GM12878 (cell line): ENCODE results near the gene PRR16. TPM values are rescaled to one million over a fixed set of nuclear protein-coding genes. Genes with fewer than 3 reads are reported as not detected.

Experiments
- ATAC-seq: fragments of 200-7000 bp; cut with Tn5 transposase; 3 replicates; pipeline ENCODE4 v1.9.1; 2020; ENCODE audit warnings: mild to moderate bottlenecking, moderate library complexity
- BruUV-seq: library from RNA; stranded (reverse); fragments of 400-500 nt; replicated peaks from 2 replicates; lab custom pipeline; 2021; lab: Mats Ljungman, UMichigan
- CTCF ChIA-PET: fragments of 300-600 bp; sonication (Branson Sonifier 250); formaldehyde crosslinking; extraction: SDS; loops from one replicate; lab custom pipeline; 2021; ENCODE audit warnings: inconsistent platforms; lab: Yijun Ruan, JAX
- POLR2A ChIA-PET: fragments of 350-600 bp; formaldehyde crosslinking; extraction: SDS; loops from one replicate; lab custom pipeline; 2021; ENCODE audit warnings: inconsistent platforms; lab: Charles Lee
- RAD21 ChIA-PET: fragments of 300-600 bp; sonication (Branson Sonifier 250); formaldehyde crosslinking; loops from one replicate; lab custom pipeline; 2023; ENCODE audit warnings: antibody characterized with exemption; ENCODE audit not compliant: unreplicated experiment; lab: Charles Lee
- SMC1A ChIA-PET: fragments of 300-600 bp; sonication (Branson Sonifier 250); formaldehyde crosslinking; loops from one replicate; lab custom pipeline; 2023; ENCODE audit not compliant: unreplicated experiment, uncharacterized antibody; lab: Charles Lee
- DNase-seq: peaks from one replicate; pipeline ENCODE4 v3.0.0-alpha.2; 2011; ENCODE audit warnings: low read depth, low spot score
- FAIRE-seq: peaks from 3 replicates; lab custom pipeline; 2011; peaks lifted over from hg19 to GRCh38; lab: Jason Lieb, UNC
- H2AFZ ChIP-seq: 2 replicates; pipeline ENCODE4 v1.6.0; 2011; ENCODE audit warnings: low read depth, low read length, control low read depth; ENCODE audit not compliant: control insufficient read depth
- H3K27ac ChIP-seq: 2 replicates; pipeline ENCODE4 v1.5.1; 2011; ENCODE audit warnings: control low read depth; ENCODE audit not compliant: control insufficient read depth, insufficient read depth
- H3K27me3 ChIP-seq, 2 experiments: replicated peaks in 1 of 2; 2 replicates each; pipeline versions ENCODE4 v1.6.0 to v1.6.1; 2011; ENCODE audit warnings: low read length in 1 of 2; ENCODE audit not compliant: control insufficient read depth in 2 of 2, insufficient read depth in 2 of 2
- H3K36me3 ChIP-seq, 2 experiments: 2 replicates each; pipeline ENCODE4 v1.5.1; 2011; ENCODE audit warnings: low read length in 1 of 2; ENCODE audit not compliant: control insufficient read depth in 2 of 2, insufficient read depth in 2 of 2
- H3K4me1 ChIP-seq: 2 replicates; pipeline ENCODE4 v1.6.1; 2011; ENCODE audit warnings: mild to moderate bottlenecking, low read length, moderate library complexity, mixed read lengths; ENCODE audit not compliant: control insufficient read depth, insufficient read depth
- H3K4me2 ChIP-seq: 2 replicates; pipeline ENCODE4 v1.6.0; 2011; ENCODE audit warnings: control low read depth; ENCODE audit not compliant: control insufficient read depth, insufficient read depth
- H3K4me3 ChIP-seq: fragments of 200-600 bp; sonication (generic); 2 replicates; pipeline ENCODE4 v1.5.1; 2016
- H3K79me2 ChIP-seq: 2 replicates; pipeline ENCODE4 v1.6.0; 2011; ENCODE audit warnings: low read length; ENCODE audit not compliant: control insufficient read depth, insufficient read depth
- H3K9ac ChIP-seq: 2 replicates; pipeline ENCODE4 v1.8.0; 2011; ENCODE audit warnings: low read length, control low read depth, mixed read lengths; ENCODE audit not compliant: control insufficient read depth, insufficient read depth
- H3K9me3 ChIP-seq: replicated peaks from 3 replicates; pipeline ENCODE4 v1.5.1; 2011; ENCODE audit warnings: mild to moderate bottlenecking, low read length; ENCODE audit not compliant: control insufficient read depth, insufficient read depth
- H4K20me1 ChIP-seq: 2 replicates; pipeline ENCODE4 v1.6.0; 2011; ENCODE audit not compliant: control insufficient read depth, insufficient read depth
- GABPA ChIP-seq: IDR thresholded peaks from 2 replicates; pipeline ENCODE4 v1.6.1; 2014; ENCODE audit warnings: antibody characterized with exemption, low read depth, mild to moderate bottlenecking, inconsistent platforms
- GATAD2B ChIP-seq: fragments of 450-650 bp; conservative IDR thresholded peaks from 2 replicates; pipeline ENCODE4 v1.6.1; 2017; ENCODE audit warnings: low read depth, mild to moderate bottlenecking, moderate library complexity
- JUND ChIP-seq: IDR thresholded peaks from 2 replicates; pipeline ENCODE4 v1.6.1; 2012; ENCODE audit warnings: low read depth, mild to moderate bottlenecking, low read length, improper control_type of control experiment, moderate library complexity
- MLLT1 ChIP-seq: fragments of 450-650 bp; IDR thresholded peaks from 2 replicates; pipeline ENCODE4 v1.6.1; 2016; ENCODE audit warnings: mild to moderate bottlenecking
- MYB ChIP-seq: fragments of 150-350 bp; IDR thresholded peaks from 2 replicates; pipeline ENCODE4 v1.6.1; 2014; ENCODE audit warnings: mild to moderate bottlenecking, low read depth, low read length, borderline replicate concordance
- PAX5 ChIP-seq: IDR thresholded peaks from 2 replicates; pipeline ENCODE4 v1.6.1; 2011; ENCODE audit warnings: low read depth, low read length, borderline replicate concordance
- PAX8 ChIP-seq: fragments of 450-650 bp; IDR thresholded peaks from 2 replicates; pipeline ENCODE4 v1.6.1; 2017; ENCODE audit warnings: mild to moderate bottlenecking, moderate library complexity
- RCOR1 ChIP-seq: conservative IDR thresholded peaks from 2 replicates; pipeline ENCODE4 v1.6.1; 2012; ENCODE audit warnings: low read depth, low read length, improper control_type of control experiment
- RELA ChIP-seq: fragments of 450-650 bp; IDR thresholded peaks from 2 replicates; pipeline ENCODE4 v1.8.0; 2014; ENCODE audit warnings: borderline replicate concordance; ENCODE audit not compliant: partially characterized antibody
- SRF ChIP-seq, 2 experiments: IDR thresholded peaks; 2 replicates each; pipeline ENCODE4 v1.6.1; 2011; ENCODE audit warnings: low read depth in 2 of 2, low read length in 2 of 2, mild to moderate bottlenecking in 1 of 2, moderate library complexity in 1 of 2
- STAT3 ChIP-seq: IDR thresholded peaks from 2 replicates; pipeline ENCODE4 v1.6.1; 2011; ENCODE audit warnings: low read depth, low read length, improper control_type of control experiment
- ZNF207 ChIP-seq: fragments of 450-650 bp; IDR thresholded peaks from 2 replicates; pipeline ENCODE4 v1.6.1; 2014; ENCODE audit warnings: antibody characterized with exemption, mild to moderate bottlenecking, borderline replicate concordance
- ZNF24 ChIP-seq: fragments of 450-650 bp; IDR thresholded peaks from 2 replicates; pipeline ENCODE4 v1.6.1; 2017; ENCODE audit warnings: antibody characterized with exemption, mild to moderate bottlenecking
- WGBS: methylation state at CpG from one replicate; pipeline ENCODE4 v1.1.6; 2016; ENCODE audit warnings: low lambda C conversion rate; ENCODE audit not compliant: insufficient replicate concordance, insufficient coverage; ENCODE audit errors: missing lambda C conversion rate; 5-methylcytosine and 5-hydroxymethylcytosine counted together
- in situ Hi-C: fragments of 300-500 bp; cut with MboI; formaldehyde crosslinking; loops from 9 replicates; pipeline ENCODE4 v1.14.3; 2018; ENCODE audit warnings: mixed read lengths
- intact Hi-C: fragments of 100-400 bp; cut with micrococcal nuclease; formaldehyde crosslinking; loops from one replicate; pipeline ENCODE4 v1.14.2; 2022; ENCODE audit not compliant: unreplicated experiment
- polyA plus RNA-seq, 11 experiments: library from polyadenylated mRNA; depleted of rRNA in 4 of 11; unstranded in 6 of 11; stranded (reverse) in 5 of 11; fragments of >200 nt; fragmentation: Nextera tagmentation in 4 of 11; fragmentation: Illumina TruSeq in 1 of 11; extraction: Ambion mirVana in 4 of 11; extraction: Trizol in 1 of 11; gene quantifications; 1 replicate in 1 of 11; 2 replicates in 10 of 11; pipeline versions ENCODE4 v1.2.1 to v1.2.3, GENCODE V29; 2011 to 2016; ENCODE audit warnings: inconsistent platforms in 2 of 11, missing spikeins in 2 of 11, low read depth in 1 of 11
- total RNA-seq, 4 experiments: library from RNA; depleted of rRNA in 3 of 4; stranded (reverse); fragments of >200 nt in 3 of 4; fragmentation: Illumina TruSeq in 1 of 4; extraction: Trizol in 1 of 4; gene quantifications; 2 replicates each; pipeline versions ENCODE4 v1.2.1 to v1.2.3, GENCODE V29; 2013 to 2021
- TF ChIP-seq, protein P1 (sequence below): fragments of 150-350 bp; IDR thresholded peaks from 2 replicates; pipeline ENCODE4 v1.6.1; 2016; ENCODE audit warnings: low read depth, low read length

Gene PRR16
- total and polyA plus RNA-seq, 10 of the 15 experiments (the other 5 are each of a cell fraction or from before 2014, with no cell fraction given) = not detected

GRCh38 chr5:120546922-120547321 lies 82.8 kb downstream of the PRR16 start:
- TF ChIP-seq RCOR1 (no peak), SRF (IDR thresholded peaks at IDR 0.05; ENCODE audit: low read depth in 2 of 2, low read length in 2 of 2) (no peak), STAT3 (no peak), ZNF24 (no peak), ZNF207 (no peak), JUND (no peak), RELA (no peak), PAX5 (no peak), MLLT1 (no peak), GATAD2B (no peak), MYB (no peak), PAX8 (no peak), GABPA (no peak)
- TF ChIP-seq, protein P1, sequence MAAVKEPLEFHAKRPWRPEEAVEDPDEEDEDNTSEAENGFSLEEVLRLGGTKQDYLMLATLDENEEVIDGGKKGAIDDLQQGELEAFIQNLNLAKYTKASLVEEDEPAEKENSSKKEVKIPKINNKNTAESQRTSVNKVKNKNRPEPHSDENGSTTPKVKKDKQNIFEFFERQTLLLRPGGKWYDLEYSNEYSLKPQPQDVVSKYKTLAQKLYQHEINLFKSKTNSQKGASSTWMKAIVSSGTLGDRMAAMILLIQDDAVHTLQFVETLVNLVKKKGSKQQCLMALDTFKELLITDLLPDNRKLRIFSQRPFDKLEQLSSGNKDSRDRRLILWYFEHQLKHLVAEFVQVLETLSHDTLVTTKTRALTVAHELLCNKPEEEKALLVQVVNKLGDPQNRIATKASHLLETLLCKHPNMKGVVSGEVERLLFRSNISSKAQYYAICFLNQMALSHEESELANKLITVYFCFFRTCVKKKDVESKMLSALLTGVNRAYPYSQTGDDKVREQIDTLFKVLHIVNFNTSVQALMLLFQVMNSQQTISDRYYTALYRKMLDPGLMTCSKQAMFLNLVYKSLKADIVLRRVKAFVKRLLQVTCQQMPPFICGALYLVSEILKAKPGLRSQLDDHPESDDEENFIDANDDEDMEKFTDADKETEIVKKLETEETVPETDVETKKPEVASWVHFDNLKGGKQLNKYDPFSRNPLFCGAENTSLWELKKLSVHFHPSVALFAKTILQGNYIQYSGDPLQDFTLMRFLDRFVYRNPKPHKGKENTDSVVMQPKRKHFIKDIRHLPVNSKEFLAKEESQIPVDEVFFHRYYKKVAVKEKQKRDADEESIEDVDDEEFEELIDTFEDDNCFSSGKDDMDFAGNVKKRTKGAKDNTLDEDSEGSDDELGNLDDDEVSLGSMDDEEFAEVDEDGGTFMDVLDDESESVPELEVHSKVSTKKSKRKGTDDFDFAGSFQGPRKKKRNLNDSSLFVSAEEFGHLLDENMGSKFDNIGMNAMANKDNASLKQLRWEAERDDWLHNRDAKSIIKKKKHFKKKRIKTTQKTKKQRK = no peak
- TF ChIP-seq, all 136 proteins: peak for 0
- intact Hi-C loops = no loop called here
- 85% methylated on average over 2 of the region's 2 CpGs for WGBS

More at GRCh38 chr5:120546922-120547321, 82.8 kb downstream of the PRR16 start:
- no peaks in the 10 kb centered on the region for H3K79me2 ChIP-seq
- in situ Hi-C loops = no loop called here
- no peak overlapping the region for H3K27ac ChIP-seq
- H3K4me1 ChIP-seq = no peaks in the 10 kb centered on the region
- no peaks in the 10 kb centered on the region for H4K20me1 ChIP-seq
- FAIRE-seq (no peak), ATAC-seq (no peak), DNase-seq (no peak)
- SMC1A ChIA-PET = no interaction called here
- H2AFZ ChIP-seq = no peak overlapping the region
- H3K4me2 ChIP-seq = no peak overlapping the region
- H3K36me3 ChIP-seq = no peaks in the 10 kb centered on the region
- no TSS peak for BruUV-seq
- CTCF ChIA-PET = no interaction called here
- H3K9ac ChIP-seq = no peak overlapping the region
- no peaks in the 10 kb centered on the region for H3K9me3 ChIP-seq
- RAD21 ChIA-PET = no interaction called here
- H3K27me3 ChIP-seq = no peaks in the 10 kb centered on the region
- H3K4me3 ChIP-seq = no peak overlapping the region
- POLR2A ChIA-PET = no interaction called here
